HG03520 (cell line): Measurements from ENCODE around the gene LCN6.

Experiments used
- ATAC-seq: cut with Tn5 transposase; IDR thresholded peaks from one replicate; pipeline ENCODE4 v1.9.1; 2021; ENCODE audit warnings: mild to moderate bottlenecking, moderate library complexity; ENCODE audit not compliant: unreplicated experiment

The LCN6 gene

DNA sequence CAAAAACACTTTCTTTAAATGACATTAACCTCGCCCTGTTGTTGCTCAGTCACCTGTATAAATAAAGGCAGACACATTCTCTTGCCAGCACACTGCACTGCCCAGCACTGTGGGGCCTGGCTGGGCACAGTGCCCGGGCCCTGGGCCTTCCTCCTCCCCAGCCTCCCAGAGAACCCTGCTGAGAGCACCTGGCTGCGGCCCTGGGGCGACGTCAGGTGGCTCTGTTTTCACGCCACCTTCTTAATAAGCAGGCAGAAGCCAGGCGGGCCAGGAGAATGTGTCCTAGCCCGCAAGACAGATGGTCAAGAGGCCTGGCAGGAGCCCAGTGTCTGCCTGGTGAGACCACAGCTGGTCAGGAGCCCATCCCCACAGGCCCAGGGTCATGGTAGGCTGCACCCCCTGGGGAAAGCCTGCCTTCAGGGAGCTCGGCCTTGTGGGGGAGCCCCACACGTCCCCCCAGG is 52.9 kb downstream of the LCN6 start:
- ATAC-seq: no peak

DNA sequence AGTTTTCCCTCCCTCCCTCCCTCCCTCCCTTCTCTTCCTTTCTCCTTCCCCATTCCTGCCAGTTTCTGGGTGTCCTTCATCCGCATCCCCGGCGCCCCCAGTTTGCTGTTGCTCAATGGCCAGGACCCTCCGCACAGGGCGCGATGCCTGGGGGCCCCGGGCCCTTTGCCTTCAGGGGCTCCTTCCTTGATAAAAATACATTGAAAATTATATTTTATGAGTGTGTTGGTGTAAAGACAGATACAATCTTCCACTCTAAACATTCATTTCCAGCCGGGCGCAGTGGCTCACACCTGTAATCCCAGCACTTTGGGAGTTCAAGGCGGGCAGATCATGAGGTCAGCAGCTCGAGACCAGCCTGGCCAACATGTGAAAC is 53.5 kb downstream of the LCN6 start:
- ATAC-seq: no peak

DNA sequence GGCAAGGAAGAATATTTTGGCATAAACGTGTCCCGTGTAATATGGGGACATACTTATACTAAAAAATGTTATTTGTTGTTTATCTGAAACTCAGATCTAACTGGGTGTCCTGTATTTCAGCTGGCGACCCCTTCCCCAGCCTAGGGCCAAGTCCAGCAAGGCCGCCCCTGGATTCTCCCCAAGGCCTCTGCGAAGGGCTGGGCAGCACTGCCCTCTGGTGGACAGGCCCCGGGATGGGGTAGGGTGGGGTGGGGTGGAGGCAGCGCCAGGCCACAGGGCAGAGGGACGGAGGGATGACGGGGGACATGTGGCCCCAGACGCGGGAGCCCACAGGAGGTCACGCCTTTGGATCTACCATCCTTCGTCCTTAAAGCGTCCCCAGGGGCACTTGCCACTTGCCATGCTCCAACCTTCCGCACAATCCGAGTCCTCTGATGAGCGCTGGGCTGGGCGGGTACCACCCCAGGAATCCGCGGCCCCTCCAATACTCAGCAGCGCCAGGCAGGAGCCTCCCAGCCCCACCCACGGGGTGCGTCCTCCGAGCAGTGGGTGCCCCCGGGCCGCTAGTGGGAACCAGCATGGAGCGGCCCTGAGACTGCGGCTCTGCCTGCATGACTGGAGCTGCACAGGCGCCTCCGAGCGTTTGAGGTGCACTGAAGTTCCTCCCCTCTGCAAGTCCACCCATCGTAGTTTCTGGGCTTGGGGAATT is 54.0 kb downstream of the LCN6 start:
- ATAC-seq: no peak
